ENCODE results near the gene FBXL17. TPM values are rescaled to one million over a fixed set of nuclear protein-coding genes. Genes with fewer than 3 reads are reported as not detected.

FBXL17 gene
- total RNA-seq, 1 donor from 2014 or later: 49.4 TPM

GRCh38 chr5:107861565-107861964 lies 520.3 kb downstream of the FBXL17 start:
- H3K4me1 ChIP-seq: no peaks in the 10 kb centered on the region
- DNase-seq: no peak
- H3K27me3 ChIP-seq (ENCODE audit: low read depth): no peaks in the 10 kb centered on the region
- no peak overlapping the region for H3K4me3 ChIP-seq
- peaks cover 6% of the 10 kb centered on the region for H3K36me3 ChIP-seq
- H3K27ac ChIP-seq (replicated peaks): no peak overlapping the region
- TF ChIP-seq, protein P1, sequence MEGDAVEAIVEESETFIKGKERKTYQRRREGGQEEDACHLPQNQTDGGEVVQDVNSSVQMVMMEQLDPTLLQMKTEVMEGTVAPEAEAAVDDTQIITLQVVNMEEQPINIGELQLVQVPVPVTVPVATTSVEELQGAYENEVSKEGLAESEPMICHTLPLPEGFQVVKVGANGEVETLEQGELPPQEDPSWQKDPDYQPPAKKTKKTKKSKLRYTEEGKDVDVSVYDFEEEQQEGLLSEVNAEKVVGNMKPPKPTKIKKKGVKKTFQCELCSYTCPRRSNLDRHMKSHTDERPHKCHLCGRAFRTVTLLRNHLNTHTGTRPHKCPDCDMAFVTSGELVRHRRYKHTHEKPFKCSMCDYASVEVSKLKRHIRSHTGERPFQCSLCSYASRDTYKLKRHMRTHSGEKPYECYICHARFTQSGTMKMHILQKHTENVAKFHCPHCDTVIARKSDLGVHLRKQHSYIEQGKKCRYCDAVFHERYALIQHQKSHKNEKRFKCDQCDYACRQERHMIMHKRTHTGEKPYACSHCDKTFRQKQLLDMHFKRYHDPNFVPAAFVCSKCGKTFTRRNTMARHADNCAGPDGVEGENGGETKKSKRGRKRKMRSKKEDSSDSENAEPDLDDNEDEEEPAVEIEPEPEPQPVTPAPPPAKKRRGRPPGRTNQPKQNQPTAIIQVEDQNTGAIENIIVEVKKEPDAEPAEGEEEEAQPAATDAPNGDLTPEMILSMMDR (IDR thresholded peaks at IDR 0.05; ENCODE audit: borderline replicate concordance): no peak
- no peaks in the 10 kb centered on the region for H3K9me3 ChIP-seq (replicated peaks)
- intact Hi-C loops (cut with micrococcal nuclease): no loop called here

DNA sequence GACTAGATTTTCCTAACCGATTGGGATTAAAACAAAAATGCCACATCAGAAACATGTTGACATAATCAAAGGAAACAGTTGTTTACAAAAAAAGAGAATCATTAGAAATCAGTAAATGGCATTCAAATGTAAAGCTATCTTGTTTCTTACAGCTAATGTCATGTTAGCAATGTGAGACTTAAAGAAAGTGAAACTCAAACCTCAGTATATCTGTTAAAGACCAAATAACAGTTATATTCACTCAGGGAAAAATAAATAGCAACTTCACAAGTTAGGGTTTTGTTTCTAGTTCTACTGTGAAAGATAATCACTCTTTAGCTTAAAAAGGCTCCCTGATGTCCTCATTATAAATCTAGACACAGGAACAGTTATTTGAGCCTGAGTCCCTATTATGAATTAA lies 521.9 kb downstream of the FBXL17 start:
- DNase-seq: no peak
- H3K4me3 ChIP-seq: no peak overlapping the region
- peaks cover 6% of the 10 kb centered on the region for H3K36me3 ChIP-seq
- H3K27me3 ChIP-seq (ENCODE audit: low read depth): no peaks in the 10 kb centered on the region
- H3K4me1 ChIP-seq: no peaks in the 10 kb centered on the region
- intact Hi-C loops (cut with micrococcal nuclease): no loop called here
- H3K27ac ChIP-seq (replicated peaks): no peak overlapping the region
- no peaks in the 10 kb centered on the region for H3K9me3 ChIP-seq (replicated peaks)
- TF ChIP-seq, protein P1 (IDR thresholded peaks at IDR 0.05; ENCODE audit: borderline replicate concordance): no peak

DNA sequence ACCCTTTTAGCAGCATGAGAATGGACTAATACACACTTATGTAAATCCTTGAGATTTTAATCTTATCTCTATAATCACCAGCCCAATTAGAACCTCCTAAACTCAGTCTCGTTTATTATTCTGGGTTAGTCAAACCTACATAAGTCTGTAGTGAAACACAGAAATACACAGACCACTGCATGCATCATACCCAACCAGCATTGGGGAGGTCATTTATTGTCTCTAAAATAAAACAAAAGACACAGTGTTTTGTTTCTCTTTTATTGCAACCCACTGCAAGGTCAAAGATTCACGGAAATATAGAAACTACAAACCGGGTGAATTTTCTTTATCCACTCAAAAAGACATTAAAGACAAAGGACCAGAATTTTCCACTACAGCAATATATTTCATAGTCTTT lies 523.1 kb downstream of the FBXL17 start:
- intact Hi-C loops (cut with micrococcal nuclease): no loop called here
- Histone ChIP-seq H3K36me3 (peaks cover 6% of the 10 kb centered on the region), H3K27me3 (ENCODE audit: low read depth) (no peaks in the 10 kb centered on the region), H3K4me1 (no peaks in the 10 kb centered on the region), H3K27ac (replicated peaks) (no peak overlapping the region), H3K9me3 (replicated peaks) (no peaks in the 10 kb centered on the region), H3K4me3 (no peak overlapping the region)
- TF ChIP-seq, protein P1 (IDR thresholded peaks at IDR 0.05; ENCODE audit: borderline replicate concordance): no peak
- no peak for DNase-seq

DNA sequence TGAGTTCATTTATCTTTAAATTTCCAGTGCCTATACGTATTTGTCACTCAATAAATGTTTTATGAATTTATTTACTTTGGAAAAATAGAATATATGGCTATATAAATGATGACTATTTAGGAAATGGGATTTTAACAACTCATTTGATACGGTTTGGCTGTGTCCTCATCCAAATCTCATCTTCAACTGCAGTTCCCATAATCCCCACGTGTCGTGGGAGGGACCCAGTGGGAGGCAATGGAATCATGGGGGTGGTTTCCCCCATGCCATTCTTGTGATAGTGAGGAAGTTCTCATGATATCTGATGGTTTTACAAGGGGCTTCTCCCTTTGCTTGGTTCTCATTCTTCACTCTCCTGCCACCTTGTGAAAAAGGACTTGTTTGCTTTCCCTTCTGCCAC lies 523.6 kb downstream of the FBXL17 start:
- TF ChIP-seq, protein P1 (IDR thresholded peaks at IDR 0.05; ENCODE audit: borderline replicate concordance): no peak
- DNase-seq: no peak
- peaks cover 6% of the 10 kb centered on the region for H3K36me3 ChIP-seq
- no peaks in the 10 kb centered on the region for H3K4me1 ChIP-seq
- intact Hi-C loops (cut with micrococcal nuclease): no loop called here
- H3K27me3 ChIP-seq (ENCODE audit: low read depth): no peaks in the 10 kb centered on the region
- H3K27ac ChIP-seq (replicated peaks): no peak overlapping the region
- no peaks in the 10 kb centered on the region for H3K9me3 ChIP-seq (replicated peaks)
- H3K4me3 ChIP-seq: no peak overlapping the region

DNA sequence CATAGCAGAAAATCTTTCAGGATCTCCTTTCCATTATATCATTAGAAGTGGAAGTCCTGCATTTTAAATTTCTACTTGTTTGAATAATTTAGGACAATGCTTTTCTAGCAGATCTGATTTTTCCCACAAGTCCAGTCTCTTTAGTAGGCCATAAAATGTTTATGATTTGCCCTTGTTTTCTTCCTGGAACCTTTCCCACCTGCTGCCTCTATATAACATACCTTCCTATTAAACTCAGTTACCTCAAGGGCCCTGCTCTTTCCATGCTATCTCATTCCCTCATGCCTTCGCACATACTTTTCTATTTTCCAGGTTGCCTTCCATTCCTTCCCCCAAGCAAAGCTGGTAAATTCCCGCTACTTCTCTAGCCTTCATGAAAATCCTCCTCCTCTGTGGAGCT lies 524.1 kb downstream of the FBXL17 start:
- Histone ChIP-seq H3K27me3 (ENCODE audit: low read depth) (no peaks in the 10 kb centered on the region), H3K9me3 (replicated peaks) (no peaks in the 10 kb centered on the region), H3K4me1 (no peaks in the 10 kb centered on the region), H3K27ac (replicated peaks) (no peak overlapping the region), H3K36me3 (peaks cover 6% of the 10 kb centered on the region), H3K4me3 (no peak overlapping the region)
- no peak for DNase-seq
- TF ChIP-seq, protein P1 (IDR thresholded peaks at IDR 0.05; ENCODE audit: borderline replicate concordance): no peak
- intact Hi-C loops (cut with micrococcal nuclease): no loop called here

DNA sequence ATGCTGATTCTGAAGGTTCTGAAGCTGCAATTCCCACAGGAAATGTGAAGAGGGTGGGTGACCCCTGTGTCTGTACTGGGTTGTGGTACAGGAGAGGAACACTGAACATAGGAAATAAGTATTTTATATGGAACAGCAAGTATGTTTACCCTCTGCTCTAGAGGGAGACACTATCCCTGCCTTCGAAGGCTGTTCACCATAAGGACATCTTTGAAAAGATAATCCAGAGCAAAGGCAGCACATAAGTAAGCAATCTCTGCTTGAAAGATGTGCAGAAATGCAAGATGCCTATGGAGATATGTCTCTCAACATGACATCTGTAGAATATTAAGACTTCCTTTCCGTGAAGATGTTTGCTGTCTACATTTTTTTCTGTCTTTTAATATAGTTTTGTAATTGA lies 526.7 kb downstream of the FBXL17 start:
- DNase-seq: no peak
- intact Hi-C loops (cut with micrococcal nuclease): no loop called here
- H3K9me3 ChIP-seq (replicated peaks): no peaks in the 10 kb centered on the region
- TF ChIP-seq, protein P1 (IDR thresholded peaks at IDR 0.05; ENCODE audit: borderline replicate concordance): no peak
- H3K27me3 ChIP-seq (ENCODE audit: low read depth): no peaks in the 10 kb centered on the region
- no peaks in the 10 kb centered on the region for H3K36me3 ChIP-seq
- no peak overlapping the region for H3K27ac ChIP-seq (replicated peaks)
- no peak overlapping the region for H3K4me3 ChIP-seq
- no peaks in the 10 kb centered on the region for H3K4me1 ChIP-seq

Data from left ventricle myocardium inferior (tissue), 1 donor.